ES-I3 (cell line): ENCODE measurements around the gene CLCN6.

ENCODE experiments used
- H3K36me3 ChIP-seq: 2 replicates; pipeline ENCODE4 v1.6.1; 2013; ENCODE audit warnings: mild to moderate bottlenecking, low read length, control low read depth, moderate library complexity; ENCODE audit not compliant: insufficient read depth
- H3K4me1 ChIP-seq: 2 replicates; pipeline ENCODE4 v1.6.1; 2013; ENCODE audit warnings: mild to moderate bottlenecking, control low read depth, low read length; ENCODE audit not compliant: insufficient read depth
- H3K9ac ChIP-seq: 2 replicates; pipeline ENCODE4 v1.6.1; 2013; ENCODE audit warnings: low read depth, mild to moderate bottlenecking, low read length, moderate library complexity
- H3K9me3 ChIP-seq: 2 replicates; pipeline ENCODE4 v1.6.1; 2013; ENCODE audit warnings: mild to moderate bottlenecking, low read length, moderate library complexity; ENCODE audit not compliant: control insufficient read depth, insufficient read depth

Gene CLCN6

GRCh38 chr1:11784993-11785769, 20.8 kb upstream of the CLCN6 start:
- Histone ChIP-seq H3K4me1 (peaks cover 31% of the 10 kb centered on the region), H3K9ac (peak overlapping the region; percentile 25; the same call in 1 of the 2 replicates), H3K36me3 (no peaks in the 10 kb centered on the region), H3K9me3 (no peaks in the 10 kb centered on the region)

- Histone ChIP-seq H3K36me3 (no peaks in the 10 kb centered on the region), H3K4me1 (peaks cover 31% of the 10 kb centered on the region), H3K9me3 (no peaks in the 10 kb centered on the region), H3K9ac (no peak overlapping the region)
Observed at GRCh38 chr1:11786168-11786567, 19.8 kb upstream of the CLCN6 start.

- Histone ChIP-seq H3K4me1 (peaks cover 31% of the 10 kb centered on the region), H3K9ac (peak overlapping the region; percentile 14; the same call in 1 of the 2 replicates)
Observed at GRCh38 chr1:11787251-11787803, 18.7 kb upstream of the CLCN6 start.

GRCh38 chr1:11787804-11788436, 18.1 kb upstream of the CLCN6 start:
- H3K4me1 ChIP-seq = peaks cover 31% of the 10 kb centered on the region
- H3K36me3 ChIP-seq = no peaks in the 10 kb centered on the region
- H3K9ac ChIP-seq = no peak overlapping the region
- no peaks in the 10 kb centered on the region for H3K9me3 ChIP-seq

More at GRCh38 chr1:11787251-11787803, 18.7 kb upstream of the CLCN6 start:
- Histone ChIP-seq H3K36me3 (no peaks in the 10 kb centered on the region), H3K9me3 (no peaks in the 10 kb centered on the region)

- H3K36me3 ChIP-seq = no peaks in the 10 kb centered on the region
- H3K9ac ChIP-seq = no peak overlapping the region
- H3K4me1 ChIP-seq = peaks cover 31% of the 10 kb centered on the region
- no peaks in the 10 kb centered on the region for H3K9me3 ChIP-seq
Observed at GRCh38 chr1:11788549-11789053, 17.4 kb upstream of the CLCN6 start.

GRCh38 chr1:11789126-11790067, 16.6 kb upstream of the CLCN6 start:
- H3K9ac ChIP-seq = no peak overlapping the region
- no peaks in the 10 kb centered on the region for H3K36me3 ChIP-seq
- peaks cover 30% of the 10 kb centered on the region for H3K4me1 ChIP-seq
- no peaks in the 10 kb centered on the region for H3K9me3 ChIP-seq

- H3K4me1 ChIP-seq = peaks cover 25% of the 10 kb centered on the region
- H3K9ac ChIP-seq = no peak overlapping the region
- no peaks in the 10 kb centered on the region for H3K9me3 ChIP-seq
- no peaks in the 10 kb centered on the region for H3K36me3 ChIP-seq
Observed at GRCh38 chr1:11790101-11790879, 15.7 kb upstream of the CLCN6 start.

GRCh38 chr1:11790880-11791715, 14.9 kb upstream of the CLCN6 start:
- peaks cover 22% of the 10 kb centered on the region for H3K4me1 ChIP-seq
- H3K9me3 ChIP-seq = no peaks in the 10 kb centered on the region
- H3K36me3 ChIP-seq = no peaks in the 10 kb centered on the region
- H3K9ac ChIP-seq = no peak overlapping the region

- Histone ChIP-seq H3K36me3 (no peaks in the 10 kb centered on the region), H3K9me3 (no peaks in the 10 kb centered on the region), H3K9ac (no peak overlapping the region), H3K4me1 (peaks cover 14% of the 10 kb centered on the region)
Observed at GRCh38 chr1:11792106-11792505, 13.9 kb upstream of the CLCN6 start.

- Histone ChIP-seq H3K36me3 (no peaks in the 10 kb centered on the region), H3K9me3 (no peaks in the 10 kb centered on the region), H3K4me1 (no peaks in the 10 kb centered on the region), H3K9ac (no peak overlapping the region)
Observed at GRCh38 chr1:11793819-11794218, 12.2 kb upstream of the CLCN6 start.

- Histone ChIP-seq H3K4me1 (no peaks in the 10 kb centered on the region), H3K9me3 (no peaks in the 10 kb centered on the region), H3K36me3 (no peaks in the 10 kb centered on the region), H3K9ac (no peak overlapping the region)
Observed at GRCh38 chr1:11794446-11795237, 11.3 kb upstream of the CLCN6 start.

GRCh38 chr1:11795238-11795890, 10.6 kb upstream of the CLCN6 start:
- H3K9ac ChIP-seq = no peak overlapping the region
- H3K36me3 ChIP-seq = 0 out of 2 replicates have a peak, but pooled peaks cover 2% of the 10 kb centered on the region
- H3K9me3 ChIP-seq = no peaks in the 10 kb centered on the region
- no peaks in the 10 kb centered on the region for H3K4me1 ChIP-seq
